GM19193 (cell line): ENCODE measurements around the gene C11orf97.

Experiments
- POLR2A ChIP-seq: IDR thresholded peaks from 4 replicates; pipeline ENCODE4 v1.6.1; 2011; ENCODE audit not compliant: insufficient read depth, insufficient read length; ENCODE audit errors: extremely low read depth

C11orf97 gene

GRCh38 chr11:94568717-94569116 lies 56.5 kb downstream of the C11orf97 start:
- no peak for TF ChIP-seq POLR2A

DNA sequence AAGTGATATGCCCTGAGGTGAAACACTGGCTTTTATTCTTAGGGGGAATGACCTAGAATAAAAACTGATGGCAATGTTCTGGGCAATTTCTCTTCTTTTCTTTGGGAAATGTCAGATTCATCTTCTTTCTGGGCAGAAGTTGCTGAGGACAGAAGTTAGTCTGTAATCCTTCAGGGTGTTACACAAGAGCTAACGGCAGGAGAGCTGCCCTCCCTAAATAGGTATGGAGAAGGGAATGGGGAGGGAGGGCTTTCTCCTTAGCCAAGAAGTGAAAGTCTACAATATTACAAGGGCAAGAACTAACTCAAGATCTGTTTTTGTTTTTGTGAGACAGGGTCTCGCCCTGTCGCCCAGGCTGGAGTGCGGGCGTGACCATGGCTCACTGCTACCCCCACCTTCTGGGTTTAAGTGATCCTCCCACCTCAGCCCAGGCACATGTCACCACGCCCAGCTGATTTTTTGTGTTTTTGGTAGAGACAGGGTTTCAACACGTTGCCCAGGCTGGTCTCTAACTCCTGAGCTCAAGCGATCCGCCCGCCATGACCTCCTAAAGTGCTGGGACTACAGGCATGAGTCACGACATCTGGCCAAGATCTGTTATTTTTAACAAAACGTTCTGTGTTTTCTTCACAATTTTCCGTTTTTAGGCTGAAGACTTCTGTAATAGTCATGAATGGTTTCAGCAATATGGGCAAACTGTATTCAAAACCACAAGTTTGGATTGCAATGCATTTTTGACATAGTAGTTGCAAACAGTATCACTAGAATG lies 62.1 kb downstream of the C11orf97 start:
- no peak for TF ChIP-seq POLR2A

- TF ChIP-seq POLR2A: no peak
Observed at GRCh38 chr11:94576306-94576705, 64.0 kb downstream of the C11orf97 start.

GRCh38 chr11:94577841-94578240 lies 65.6 kb downstream of the C11orf97 start:
- TF ChIP-seq POLR2A: no peak
